A549 (cell line): ENCODE results near the gene MAPT. TPM values are rescaled to one million over a fixed set of nuclear protein-coding genes. Genes with fewer than 3 reads are reported as not detected.
A peak's percentile ranks its signal among the peaks of the same experiment; 100 is the strongest.

ENCODE experiments used
- ATAC-seq, 2 experiments: fragments of 200-7000 bp in 1 of 2; fragments of >200 bp in 1 of 2; cut with Nextera tagmentation in 1 of 2; cut with Tn5 transposase in 1 of 2; 3 replicates each; pipeline versions ENCODE4 v1.8.0 to v1.9.1; 2018 to 2020; ENCODE audit warnings: mild to moderate bottlenecking in 1 of 2, moderate library complexity in 1 of 2
- CTCF ChIA-PET: fragments of 300-600 bp; sonication (Branson Sonifier 250); formaldehyde crosslinking; extraction: SDS; loops from one replicate; lab custom pipeline; 2021; ENCODE audit warnings: antibody characterized with exemption, inconsistent platforms; lab: Yijun Ruan, JAX
- POLR2A ChIA-PET: fragments of 350-600 bp; formaldehyde crosslinking; extraction: SDS; loops from one replicate; lab custom pipeline; 2021; ENCODE audit warnings: antibody characterized with exemption, inconsistent platforms; lab: Yijun Ruan, JAX
- DNase-seq, 2 experiments: peaks; one replicate each; pipeline versions ENCODE4 v3.0.0 to v3.0.0-alpha.2; 2011 to 2016; ENCODE audit warnings: low read depth in 1 of 2, low spot score in 1 of 2
- FAIRE-seq: peaks from 2 replicates; lab custom pipeline; 2011; peaks lifted over from hg19 to GRCh38; lab: Jason Lieb, UNC
- H3K27ac ChIP-seq, 2 experiments: fragments of >200 bp; sonication (Bioruptor Twin); formaldehyde crosslinking; 3 replicates each; pipeline ENCODE4 v1.5.1; 2016 to 2017
- H3K4me1 ChIP-seq: fragments of >200 bp; sonication (Bioruptor Twin); formaldehyde crosslinking; 3 replicates; pipeline ENCODE4 v1.6.1; 2016
- H3K4me2 ChIP-seq: fragments of >200 bp; sonication (Bioruptor Twin); formaldehyde crosslinking; 3 replicates; pipeline ENCODE4 v1.6.1; 2016
- H3K4me3 ChIP-seq: fragments of >200 bp; sonication (Bioruptor Twin); formaldehyde crosslinking; 3 replicates; pipeline ENCODE4 v1.5.1; 2016
- H3K9me3 ChIP-seq: fragments of >200 bp; sonication (Bioruptor Twin); formaldehyde crosslinking; 3 replicates; pipeline ENCODE4 v1.6.1; 2016
- CBX2 ChIP-seq: fragments of 200-600 bp; sonication (generic); IDR thresholded peaks from 2 replicates; pipeline ENCODE4 v1.6.1; 2016; ENCODE audit warnings: low read depth, mild to moderate bottlenecking, borderline replicate concordance
- CBX8 ChIP-seq: fragments of 200-600 bp; sonication (generic); IDR thresholded peaks from 2 replicates; pipeline ENCODE4 v1.6.1; 2016
- CEBPB ChIP-seq, 2 experiments: fragments of >200 bp in 1 of 2; sonication (Bioruptor Twin) in 1 of 2; formaldehyde crosslinking in 1 of 2; IDR thresholded peaks; 2 replicates each; pipeline ENCODE4 v1.6.1; 2012 to 2016
- CTCF ChIP-seq: fragments of >200 bp; sonication (Bioruptor Twin); formaldehyde crosslinking; IDR thresholded peaks from 3 replicates; pipeline ENCODE4 v1.5.1; 2016
- E2F6 ChIP-seq: IDR thresholded peaks from 2 replicates; pipeline ENCODE4 v1.6.1; 2012; ENCODE audit warnings: low read depth, borderline replicate concordance
- EHMT2 ChIP-seq: fragments of 200-600 bp; sonication (generic); IDR thresholded peaks from 2 replicates; pipeline ENCODE4 v1.6.1; 2016; ENCODE audit warnings: antibody characterized with exemption, low read depth, mild to moderate bottlenecking, moderate library complexity
- ESRRA ChIP-seq: fragments of 150-350 bp; IDR thresholded peaks from 2 replicates; pipeline ENCODE4 v1.6.1; 2014; ENCODE audit warnings: mild to moderate bottlenecking, low read length, borderline replicate concordance
- FOSB ChIP-seq: fragments of 250-450 bp; sonication (Bioruptor Pico); IDR thresholded peaks from 2 replicates; pipeline ENCODE4 v1.5.0; 2020; ENCODE audit warnings: mild to moderate bottlenecking, moderate library complexity
- FOSL2 ChIP-seq, 2 experiments: fragments of 450-650 bp in 1 of 2; fragments of >200 bp in 1 of 2; sonication (Bioruptor Twin) in 1 of 2; formaldehyde crosslinking; IDR thresholded peaks; 2 replicates each; pipeline versions ENCODE4 v1.5.0 to v1.6.1; 2016 to 2020; ENCODE audit warnings: mild to moderate bottlenecking in 1 of 2, moderate library complexity in 1 of 2
- FOXS1 ChIP-seq: fragments of 250-450 bp; sonication (Bioruptor Pico); IDR thresholded peaks from 2 replicates; pipeline ENCODE4 v1.5.0; 2020; ENCODE audit warnings: mild to moderate bottlenecking, moderate library complexity
- GATA3 ChIP-seq: IDR thresholded peaks from 2 replicates; pipeline ENCODE4 v1.6.1; 2012; ENCODE audit warnings: borderline replicate concordance
- HDAC2 ChIP-seq: fragments of 200-600 bp; sonication (generic); IDR thresholded peaks from 2 replicates; pipeline ENCODE4 v1.6.1; 2016
- KDM1A ChIP-seq: fragments of 200-600 bp; sonication (generic); IDR thresholded peaks from 2 replicates; pipeline ENCODE4 v1.6.1; 2016; ENCODE audit warnings: low read depth, mild to moderate bottlenecking
- KDM5A ChIP-seq: fragments of 200-600 bp; sonication (generic); IDR thresholded peaks from 2 replicates; pipeline ENCODE4 v1.6.1; 2016; ENCODE audit warnings: antibody characterized with exemption, mild to moderate bottlenecking
- MAFK ChIP-seq: fragments of 450-650 bp; IDR thresholded peaks from 2 replicates; pipeline ENCODE4 v1.6.1; 2014; ENCODE audit not compliant: partially characterized antibody
- NR3C1 ChIP-seq: fragments of >200 bp; sonication (Bioruptor Twin); formaldehyde crosslinking; IDR thresholded peaks from 3 replicates; pipeline ENCODE4 v1.6.1; 2017
- PBX3 ChIP-seq: IDR thresholded peaks from 2 replicates; pipeline ENCODE4 v1.6.1; 2012
- PHF8 ChIP-seq: fragments of 200-600 bp; sonication (generic); IDR thresholded peaks from 2 replicates; pipeline ENCODE4 v1.6.1; 2016; ENCODE audit warnings: low read depth, mild to moderate bottlenecking, antibody characterized with exemption, moderate library complexity, borderline replicate concordance
- POLR2A ChIP-seq: IDR thresholded peaks from 2 replicates; pipeline ENCODE4 v1.6.1; 2012; ENCODE audit warnings: mild to moderate bottlenecking, low read length
- POLR2AphosphoS2 ChIP-seq: conservative IDR thresholded peaks from 2 replicates; pipeline ENCODE4 v1.6.1; 2012; ENCODE audit warnings: low read length, improper control_type of control experiment, inconsistent platforms
- RAD21 ChIP-seq, 2 experiments: fragments of >200 bp in 1 of 2; sonication (Bioruptor Twin) in 1 of 2; formaldehyde crosslinking in 1 of 2; IDR thresholded peaks in 1 of 2; conservative IDR thresholded peaks in 1 of 2; 2 replicates in 1 of 2; 3 replicates in 1 of 2; pipeline ENCODE4 v1.6.1; 2012 to 2018; ENCODE audit warnings: inconsistent platforms in 1 of 2
- RARB ChIP-seq: fragments of 250-450 bp; sonication (Bioruptor Pico); IDR thresholded peaks from 2 replicates; pipeline ENCODE4 v1.8.0; 2021; ENCODE audit warnings: mild to moderate bottlenecking, moderate library complexity
- REST ChIP-seq: fragments of 200-600 bp; sonication (generic); IDR thresholded peaks from 2 replicates; pipeline ENCODE4 v1.6.1; 2016; ENCODE audit warnings: antibody characterized with exemption, mild to moderate bottlenecking, moderate library complexity
- SMC3 ChIP-seq: fragments of >200 bp; sonication (Bioruptor Twin); formaldehyde crosslinking; IDR thresholded peaks from 3 replicates; pipeline ENCODE4 v1.6.1; 2018; ENCODE audit warnings: inconsistent platforms
- USF2 ChIP-seq: fragments of 450-650 bp; IDR thresholded peaks from 2 replicates; pipeline ENCODE4 v1.6.1; 2014; ENCODE audit warnings: antibody characterized with exemption
- WGBS: methylation state at CpG from one replicate; pipeline ENCODE4 v1.1.6; 2017; ENCODE audit errors: missing lambda C conversion rate; 5-methylcytosine and 5-hydroxymethylcytosine counted together
- polyA plus RNA-seq, 4 experiments: library from polyadenylated mRNA; depleted of rRNA in 3 of 4; stranded (reverse); fragments of >200 nt; fragmentation: RNase III in 1 of 4; extraction: RNeasy Plus Mini Kit Qiagen cat#74134 plus additional on column Dnase treatment in 1 of 4; gene quantifications; 2 replicates in 3 of 4; 3 replicates in 1 of 4; pipeline ENCODE4 v1.2.3, GENCODE V29; 2011 to 2017

Gene MAPT
- polyA plus RNA-seq, 2 of the 4 experiments (the other 2 are of a cell fraction), result 1.2 to 1.6 TPM

- DNase-seq, result no peak
- ATAC-seq, result no peak
- WGBS, result 43% methylated on average over 2 of the region's 2 CpGs
- no peak for TF ChIP-seq FOXS1
- peak; percentile 59 for TF ChIP-seq MAFK
- H3K4me3 ChIP-seq, result no peak overlapping the region
- H3K27ac ChIP-seq, result no peak overlapping the region
- ChIA-PET POLR2A (no interaction called here), CTCF (interaction anchor here (0.7 to 2.4 kb wide), 3 partner anchors 24 to 216 kb away, joined by 3 to 19 read pairs (median 3); no protein-coding TSS in a partner anchor)
- H3K4me2 ChIP-seq, result no peak overlapping the region
- H3K9me3 ChIP-seq, result no peaks in the 10 kb centered on the region
- H3K4me1 ChIP-seq, result 0 out of 3 replicates have a peak, but pooled peaks cover 2% of the 10 kb centered on the region
- no peak for FAIRE-seq
Observed at GRCh38 chr17:45855691-45856336, 38.5 kb upstream of the MAPT start.

GRCh38 chr17:45857977-45858708 lies 36.2 kb upstream of the MAPT start:
- WGBS, result 39% methylated on average over 10 of the region's 10 CpGs
- POLR2A ChIA-PET, result no interaction called here
- TF ChIP-seq USF2 (no peak), CTCF (no peak), GATA3 (no peak), EHMT2 (peak; percentile 96), PBX3 (no peak), SMC3 (no peak), PHF8 (no peak), FOSB (CRISPR knock-in tag) (no peak), REST (peak; percentile 98), KDM1A (no peak)
- H3K4me3 ChIP-seq, result no peak overlapping the region
- CTCF ChIA-PET, result interaction anchor here (0.9 to 4.8 kb wide), 4 partner anchors 26 to 222 kb away, joined by 3 to 22 read pairs (median 4); no protein-coding TSS in a partner anchor
- FAIRE-seq (no peak), DNase-seq (no peak), ATAC-seq (peak; percentile 46 to 59; a peak in 5 of 6 replicates)
- no peak overlapping the region for H3K4me2 ChIP-seq
- H3K27ac ChIP-seq, result no peak overlapping the region
- 0 out of 3 replicates have a peak, but pooled peaks cover 3% of the 10 kb centered on the region for H3K9me3 ChIP-seq
- no peaks in the 10 kb centered on the region for H3K4me1 ChIP-seq

- H3K4me2 ChIP-seq, result no peak overlapping the region
- POLR2A ChIA-PET, result no interaction called here
- 34% methylated on average over 7 of the region's 7 CpGs for WGBS
- H3K4me3 ChIP-seq, result no peak overlapping the region
- CTCF ChIA-PET, result interaction anchor here (0.9 to 9.6 kb wide), 7 partner anchors 9 to 221 kb away, joined by 3 to 67 read pairs (median 8); partner anchors contain the start of gene CRHR1
- DNase-seq, result no peak
- no peak; a peak in 1 of 6 replicates for ATAC-seq
- no peak for FAIRE-seq
- H3K27ac ChIP-seq, result no peak overlapping the region
- no peaks in the 10 kb centered on the region for H3K4me1 ChIP-seq
- H3K9me3 ChIP-seq, result 0 out of 3 replicates have a peak, but pooled peaks cover 3% of the 10 kb centered on the region
- TF ChIP-seq FOXS1 (no peak), EHMT2 (no peak), POLR2AphosphoS2 (no peak), RARB (CRISPR knock-in tag) (no peak), FOSL2 (IDR thresholded peaks at IDR 0.05) (no peak), FOSL2 (CRISPR knock-in tag; IDR thresholded peaks at IDR 0.05) (no peak), POLR2A (no peak), CEBPB (IDR thresholded peaks at IDR 0.05) (no peak), NR3C1 (no peak), CBX8 (no peak), HDAC2 (no peak), KDM5A (no peak), E2F6 (no peak), ESRRA (no peak), CBX2 (no peak), RAD21 (conservative IDR thresholded peaks at IDR 0.05 in 1 of 2, IDR thresholded peaks at IDR 0.05 in 1 of 2) (no peak)
Observed at GRCh38 chr17:45861165-45861564, 33.2 kb upstream of the MAPT start.
